ENCODE measurements around the gene ACAD8. TPM values are rescaled to one million over a fixed set of nuclear protein-coding genes. Genes with fewer than 3 reads are reported as not detected.

Gene ACAD8
- total RNA-seq, 5 donors from 2014 or later (not counting 1 experiment from before 2014, with no cell fraction given), result 22.1 to 40.2 (median 38.2) TPM

- Mint-ChIP-seq H3K36me3 (peaks cover 45% of the 10 kb centered on the region), H3K4me1 (peaks cover 3 to 7% (median 7%) of the 10 kb centered on the region in 3 donors), H3K4me3 (no peak overlapping the region), H3K27ac (peak overlapping the region; percentile 2 to 11), H3K9me3 (no peaks in the 10 kb centered on the region), H3K27me3 (no peaks in the 10 kb centered on the region)
- Histone ChIP-seq H3K9me3 (no peaks in the 10 kb centered on the region), H3K27ac (ENCODE audit: low read length) (no peak overlapping the region), H3K4me1 (ENCODE audit: control insufficient read depth in 1 of 2, extremely low read depth in 1 of 2, insufficient read depth in 2 of 2, low read length in 2 of 2) (peaks cover 0 to 7% of the 10 kb centered on the region in 2 experiments), H3K4me3 (ENCODE audit: control insufficient read depth in 1 of 2, extremely low read depth in 1 of 2, low read length in 1 of 2) (no peak overlapping the region), H3K27me3 (replicated peaks in 1 of 2; ENCODE audit: control insufficient read depth in 2 of 2, extremely low read depth in 1 of 2, insufficient read depth in 2 of 2, low read length in 1 of 2) (no peaks in the 10 kb centered on the region), H3K36me3 (ENCODE audit: control insufficient read depth in 2 of 2, extremely low read depth in 1 of 2, insufficient read depth in 1 of 2, low read length in 1 of 2) (peaks cover 11 to 74% of the 10 kb centered on the region in 2 donors)
- ChIA-PET POLR2A (interaction anchor here in 1 of 2 donors (0.8 kb wide), 1 partner anchor 13 kb away, joined by 4 read pairs; the partner anchor contains the start of genes NCAPD3 and VPS26B), CTCF (no interaction called here)
- DNase-seq (no peak), ATAC-seq (replicated peaks in 1 of 4) (no peak)
- WGBS (ENCODE audit: insufficient coverage), result 94% methylated on average over 11 of the region's 11 CpGs
These were observed 15.8 kb upstream of the ACAD8 start for GRCh38 chr11:134237557-134237922.

GRCh38 chr11:134238956-134239355, 14.4 kb upstream of the ACAD8 start:
- no peaks in the 10 kb centered on the region for H3K4me1 ChIP-seq (ENCODE audit: control insufficient read depth in 1 of 2, extremely low read depth in 1 of 2, insufficient read depth in 2 of 2, low read length in 2 of 2)
- Mint-ChIP-seq H3K9me3 (no peaks in the 10 kb centered on the region), H3K4me1 (no peaks in the 10 kb centered on the region), H3K4me3 (no peak overlapping the region), H3K27me3 (no peaks in the 10 kb centered on the region), H3K36me3 (peaks cover 57% of the 10 kb centered on the region), H3K27ac (no peak overlapping the region)
- no peak overlapping the region for H3K4me3 ChIP-seq (ENCODE audit: control insufficient read depth in 1 of 2, extremely low read depth in 1 of 2, low read length in 1 of 2)
- peaks cover 11 to 82% of the 10 kb centered on the region in 2 donors for H3K36me3 ChIP-seq (ENCODE audit: control insufficient read depth in 2 of 2, extremely low read depth in 1 of 2, insufficient read depth in 1 of 2, low read length in 1 of 2)
- DNase-seq (no peak), ATAC-seq (replicated peaks in 1 of 4) (no peak)
- no peak overlapping the region for H3K27ac ChIP-seq (ENCODE audit: low read length)
- CTCF ChIA-PET, result interaction anchor here in 1 of 2 donors (0.6 kb wide), 1 partner anchor 13 kb away, joined by 3 read pairs; no protein-coding TSS in a partner anchor
- no peaks in the 10 kb centered on the region for H3K27me3 ChIP-seq (replicated peaks in 1 of 2; ENCODE audit: control insufficient read depth in 2 of 2, extremely low read depth in 1 of 2, insufficient read depth in 2 of 2, low read length in 1 of 2)
- WGBS (ENCODE audit: insufficient coverage), result no CpG with 5 or more reads among the region's 5 CpGs
- H3K9me3 ChIP-seq, result no peaks in the 10 kb centered on the region
- POLR2A ChIA-PET, result no interaction called here

GRCh38 chr11:134240592-134240991, 12.8 kb upstream of the ACAD8 start:
- H3K27me3 ChIP-seq (replicated peaks in 1 of 2; ENCODE audit: control insufficient read depth in 2 of 2, extremely low read depth in 1 of 2, insufficient read depth in 2 of 2, low read length in 1 of 2), result no peaks in the 10 kb centered on the region
- H3K9me3 ChIP-seq, result no peaks in the 10 kb centered on the region
- no peaks in the 10 kb centered on the region for H3K4me1 ChIP-seq (ENCODE audit: control insufficient read depth in 1 of 2, extremely low read depth in 1 of 2, insufficient read depth in 2 of 2, low read length in 2 of 2)
- no peak overlapping the region for H3K4me3 Mint-ChIP-seq
- ATAC-seq (replicated peaks in 1 of 4) (no peak), DNase-seq (no peak)
- no CpG with 5 or more reads among the region's 6 CpGs for WGBS (ENCODE audit: insufficient coverage)
- H3K4me3 ChIP-seq (ENCODE audit: control insufficient read depth in 1 of 2, extremely low read depth in 1 of 2, low read length in 1 of 2), result no peak overlapping the region
- H3K27ac Mint-ChIP-seq, result no peak overlapping the region
- H3K4me1 Mint-ChIP-seq, result peaks cover 0 to 2% (median 0%) of the 10 kb centered on the region in 3 donors
- H3K27me3 Mint-ChIP-seq, result no peaks in the 10 kb centered on the region
- CTCF ChIA-PET, result interaction anchor here (0.6 to 1.1 kb wide), 2 partner anchors 11 to 79 kb away, joined by 3 to 4 read pairs; no protein-coding TSS in a partner anchor
- no peaks in the 10 kb centered on the region for H3K9me3 Mint-ChIP-seq
- H3K36me3 ChIP-seq (ENCODE audit: control insufficient read depth in 2 of 2, extremely low read depth in 1 of 2, insufficient read depth in 1 of 2, low read length in 1 of 2), result peaks cover 20 to 89% of the 10 kb centered on the region in 2 donors
- POLR2A ChIA-PET, result interaction anchor here in 1 of 2 donors (0.6 kb wide), 1 partner anchor 21 kb away, joined by 4 read pairs; no protein-coding TSS in a partner anchor
- no peak overlapping the region for H3K27ac ChIP-seq (ENCODE audit: low read length)
- H3K36me3 Mint-ChIP-seq, result peaks cover 54% of the 10 kb centered on the region

GRCh38 chr11:134242376-134242775, 11.0 kb upstream of the ACAD8 start:
- Mint-ChIP-seq H3K9me3 (no peaks in the 10 kb centered on the region), H3K27ac (peak overlapping the region in 1 of 2 donors; percentile 5), H3K36me3 (peaks cover 55% of the 10 kb centered on the region), H3K4me1 (peaks cover 0 to 2% (median 0%) of the 10 kb centered on the region in 3 donors), H3K4me3 (no peak overlapping the region), H3K27me3 (no peaks in the 10 kb centered on the region)
- Histone ChIP-seq H3K9me3 (no peaks in the 10 kb centered on the region), H3K4me1 (ENCODE audit: control insufficient read depth in 1 of 2, extremely low read depth in 1 of 2, insufficient read depth in 2 of 2, low read length in 2 of 2) (no peaks in the 10 kb centered on the region), H3K27ac (ENCODE audit: low read length) (no peak overlapping the region), H3K27me3 (replicated peaks in 1 of 2; ENCODE audit: control insufficient read depth in 2 of 2, extremely low read depth in 1 of 2, insufficient read depth in 2 of 2, low read length in 1 of 2) (no peaks in the 10 kb centered on the region), H3K4me3 (ENCODE audit: control insufficient read depth in 1 of 2, extremely low read depth in 1 of 2, low read length in 1 of 2) (no peak overlapping the region), H3K36me3 (ENCODE audit: control insufficient read depth in 2 of 2, extremely low read depth in 1 of 2, insufficient read depth in 1 of 2, low read length in 1 of 2) (peaks cover 30 to 87% of the 10 kb centered on the region in 2 donors)
- ChIA-PET CTCF (no interaction called here), POLR2A (no interaction called here)
- ATAC-seq (replicated peaks in 1 of 4) (no peak), DNase-seq (no peak)
- 97% methylated on average over 3 of the region's 9 CpGs for WGBS (ENCODE audit: insufficient coverage)

- H3K27me3 ChIP-seq (replicated peaks in 1 of 2; ENCODE audit: control insufficient read depth in 2 of 2, extremely low read depth in 1 of 2, insufficient read depth in 2 of 2, low read length in 1 of 2), result no peaks in the 10 kb centered on the region
- Mint-ChIP-seq H3K4me1 (peaks cover 0 to 2% (median 0%) of the 10 kb centered on the region in 3 donors), H3K36me3 (peaks cover 56% of the 10 kb centered on the region), H3K27me3 (no peaks in the 10 kb centered on the region), H3K4me3 (no peak overlapping the region), H3K27ac (no peak overlapping the region), H3K9me3 (no peaks in the 10 kb centered on the region)
- WGBS (ENCODE audit: insufficient coverage), result 97% methylated on average over 4 of the region's 4 CpGs
- H3K4me1 ChIP-seq (ENCODE audit: control insufficient read depth in 1 of 2, extremely low read depth in 1 of 2, insufficient read depth in 2 of 2, low read length in 2 of 2), result no peaks in the 10 kb centered on the region
- ChIA-PET POLR2A (no interaction called here), CTCF (interaction anchor here (1.2 to 1.6 kb wide), 4 partner anchors 15 to 37 kb away, joined by 3 to 5 read pairs (median 4); no protein-coding TSS in a partner anchor)
- H3K27ac ChIP-seq (ENCODE audit: low read length), result no peak overlapping the region
- no peaks in the 10 kb centered on the region for H3K9me3 ChIP-seq
- no peak overlapping the region for H3K4me3 ChIP-seq (ENCODE audit: control insufficient read depth in 1 of 2, extremely low read depth in 1 of 2, low read length in 1 of 2)
- peaks cover 33 to 88% of the 10 kb centered on the region in 2 donors for H3K36me3 ChIP-seq (ENCODE audit: control insufficient read depth in 2 of 2, extremely low read depth in 1 of 2, insufficient read depth in 1 of 2, low read length in 1 of 2)
- no peak for DNase-seq
- ATAC-seq (replicated peaks in 1 of 4), result no peak
These were observed 9.5 kb upstream of the ACAD8 start for GRCh38 chr11:134243913-134244312.

GRCh38 chr11:134244593-134244992, 8.8 kb upstream of the ACAD8 start:
- Mint-ChIP-seq H3K27ac (peak overlapping the region in 1 of 2 donors; percentile 46), H3K9me3 (no peaks in the 10 kb centered on the region), H3K4me1 (peaks cover 0 to 2% (median 0%) of the 10 kb centered on the region in 3 donors), H3K4me3 (no peak overlapping the region), H3K27me3 (no peaks in the 10 kb centered on the region), H3K36me3 (peaks cover 58% of the 10 kb centered on the region)
- ATAC-seq (replicated peaks in 1 of 4) (peak in 3 of 4 experiments; percentile 36 to 69 (median 59)), DNase-seq (peak in 7 of 35 experiments; percentile 12 to 53 (median 20))
- Histone ChIP-seq H3K36me3 (ENCODE audit: control insufficient read depth in 2 of 2, extremely low read depth in 1 of 2, insufficient read depth in 1 of 2, low read length in 1 of 2) (peaks cover 34 to 88% of the 10 kb centered on the region in 2 donors), H3K27ac (ENCODE audit: low read length) (no peak overlapping the region), H3K9me3 (no peaks in the 10 kb centered on the region), H3K4me1 (ENCODE audit: control insufficient read depth in 1 of 2, extremely low read depth in 1 of 2, insufficient read depth in 2 of 2, low read length in 2 of 2) (no peaks in the 10 kb centered on the region), H3K4me3 (ENCODE audit: control insufficient read depth in 1 of 2, extremely low read depth in 1 of 2, low read length in 1 of 2) (no peak overlapping the region), H3K27me3 (replicated peaks in 1 of 2; ENCODE audit: control insufficient read depth in 2 of 2, extremely low read depth in 1 of 2, insufficient read depth in 2 of 2, low read length in 1 of 2) (no peaks in the 10 kb centered on the region)
- ChIA-PET POLR2A (no interaction called here), CTCF (interaction anchor here (0.6 to 1.6 kb wide), 5 partner anchors 16 to 37 kb away, joined by 3 to 5 read pairs (median 4); no protein-coding TSS in a partner anchor)
- 85% methylated on average over 5 of the region's 7 CpGs for WGBS (ENCODE audit: insufficient coverage)

All from T-cell (primary cell).